ENCODE measurements around the gene CPEB3.

Gene CPEB3

DNA sequence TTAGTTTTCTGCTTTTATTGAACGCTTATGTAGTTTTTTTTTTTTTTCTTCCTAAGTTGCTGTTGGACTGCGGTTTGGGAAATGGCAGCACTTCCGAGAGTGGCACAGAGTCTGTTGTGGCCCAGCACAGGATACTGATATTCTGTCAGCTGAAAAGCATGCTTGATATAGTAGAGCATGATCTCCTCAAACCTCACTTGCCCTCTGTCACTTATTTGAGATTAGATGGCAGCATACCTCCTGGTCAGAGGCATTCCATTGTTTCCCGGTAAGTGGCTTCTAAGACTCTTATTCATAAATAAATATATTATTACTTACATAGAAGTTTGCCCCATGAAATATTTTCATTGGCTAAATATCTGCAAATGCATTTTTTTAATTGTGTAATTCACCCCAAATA, 266.2 kb downstream of the CPEB3 start:
- no peak for ATAC-seq

DNA sequence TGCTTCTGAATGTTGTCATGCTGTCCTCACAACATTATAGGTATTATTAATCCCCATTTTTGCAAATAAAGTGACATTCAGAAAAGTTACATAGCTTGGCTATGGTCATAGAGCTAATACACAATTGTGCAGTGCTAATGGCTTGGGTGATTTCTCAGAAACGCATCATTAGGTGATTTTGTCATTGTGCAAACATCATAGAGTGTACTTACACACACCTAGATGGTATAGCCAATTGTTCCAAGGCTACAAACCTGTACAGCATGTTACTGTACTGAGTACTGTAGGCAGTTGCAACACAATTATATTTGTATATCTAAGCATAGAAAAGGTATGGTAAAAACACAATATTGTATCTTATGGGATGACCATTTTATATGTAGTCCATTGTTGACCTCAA, 276.3 kb downstream of the CPEB3 start:
- no peak for ATAC-seq

GRCh38 chr10:92011560-92012214, 279.2 kb downstream of the CPEB3 start:
- peak; percentile 99 to 100 for ATAC-seq

GRCh38 chr10:92010047-92010735, 280.7 kb downstream of the CPEB3 start:
- ATAC-seq, result no peak

- no peak for ATAC-seq
These were observed 281.4 kb downstream of the CPEB3 start for GRCh38 chr10:92009445-92009844.

DNA sequence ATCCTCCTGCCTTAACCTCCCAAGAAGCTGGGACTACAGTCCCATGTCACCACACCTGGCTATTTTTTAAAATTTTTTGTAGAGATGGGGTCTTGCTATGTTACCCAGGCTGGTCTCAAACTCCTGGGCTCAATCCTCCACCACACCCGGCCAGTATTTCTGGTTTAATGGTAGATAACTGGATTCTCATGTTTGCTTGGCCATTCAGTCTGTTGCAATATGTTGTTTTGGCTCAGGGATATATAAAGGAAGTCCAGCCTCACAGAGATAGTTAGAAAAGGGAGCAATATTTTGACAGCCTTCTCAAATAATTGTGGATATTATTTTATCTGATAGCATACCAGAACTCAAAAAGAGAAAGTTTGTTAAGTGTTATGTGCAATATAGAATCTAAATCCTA, 284.9 kb downstream of the CPEB3 start:
- no peak for ATAC-seq

GRCh38 chr10:92003258-92003657, 287.6 kb downstream of the CPEB3 start:
- no peak for ATAC-seq

DNA sequence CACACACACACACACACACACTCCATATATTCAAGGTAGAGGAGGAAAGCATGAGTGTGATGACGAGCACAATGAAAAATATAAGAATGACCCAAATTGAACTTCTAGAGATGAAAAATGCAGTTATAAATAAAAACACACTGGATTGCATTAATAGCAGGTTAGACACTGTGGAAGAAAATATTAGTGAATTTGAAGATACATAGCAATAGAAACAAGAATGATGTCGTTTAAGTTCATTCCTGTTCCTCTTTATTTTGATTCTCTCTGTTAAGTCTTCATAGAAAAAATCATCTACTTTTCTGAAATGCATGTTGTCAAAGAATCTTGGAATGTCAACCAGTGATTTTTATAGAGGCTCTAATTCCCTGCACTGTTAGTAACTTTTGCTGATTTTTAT, 288.9 kb downstream of the CPEB3 start:
- no peak for ATAC-seq

DNA sequence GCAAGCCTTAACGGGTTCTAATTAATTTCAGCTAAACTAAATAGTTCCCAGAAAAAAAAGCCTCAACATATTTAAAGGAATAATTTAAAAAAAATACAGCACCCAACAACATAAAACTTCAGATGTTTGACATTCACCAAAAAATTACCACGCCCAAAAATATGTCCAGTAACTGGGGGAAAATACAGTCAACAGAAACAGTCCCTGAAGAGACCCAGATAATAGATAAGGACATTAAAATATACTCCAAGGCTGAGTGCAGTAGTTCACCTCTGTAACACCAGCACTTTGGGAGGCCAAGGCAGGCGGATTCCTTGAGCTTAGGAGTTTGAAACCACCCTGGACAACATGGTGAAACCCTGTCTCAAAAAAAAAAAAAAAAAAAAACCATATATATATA, 289.3 kb downstream of the CPEB3 start:
- ATAC-seq, result no peak
